Islet precursor cell (in vitro differentiated cells): Measurements from ENCODE around the gene TRIM73.
A peak's percentile ranks its signal among the peaks of the same experiment; 100 is the strongest.
"Not testable (repeated sequence)": the region's sequence is repeated elsewhere in the genome, so short reads cannot be mapped to it uniquely, and the experiment has no call there.

Experiments used
- DNase-seq: peaks from one replicate; pipeline ENCODE4 v3.0.0-alpha.2; 2018

Gene TRIM73

GRCh38 chr7:75415829-75416373 lies 20.5 kb downstream of the TRIM73 start:
- not testable (repeated sequence) for DNase-seq

GRCh38 chr7:75416787-75417186 lies 21.4 kb downstream of the TRIM73 start:
- DNase-seq: not testable (repeated sequence)

DNA sequence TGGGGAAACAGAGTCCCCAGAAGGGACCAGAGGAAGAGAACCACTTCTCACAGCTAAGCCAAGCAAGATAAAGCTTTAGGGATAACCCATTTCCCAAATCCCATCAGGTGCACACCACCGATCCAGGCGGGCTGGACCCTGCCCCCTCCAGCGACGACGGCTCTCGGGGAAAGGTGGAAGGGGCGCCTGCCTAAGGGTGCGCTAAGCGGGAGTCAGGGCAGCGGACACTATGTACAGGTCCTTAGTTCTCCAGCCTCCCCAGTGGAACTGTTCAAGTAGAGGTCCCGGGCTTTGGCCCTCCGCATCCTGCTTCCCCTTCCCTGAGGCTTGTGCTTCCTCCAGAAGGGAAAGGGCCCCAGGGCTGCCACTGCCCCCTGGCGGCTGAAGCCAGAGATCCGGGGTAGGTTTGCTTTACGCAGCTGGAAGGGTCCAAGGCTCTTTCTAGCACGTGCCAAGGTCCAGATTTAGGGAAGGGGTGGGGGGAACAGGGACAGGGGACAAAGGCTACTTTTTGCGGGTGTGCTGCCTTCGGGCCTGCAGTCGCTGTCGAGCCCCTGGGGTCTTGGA lies 22.9 kb downstream of the TRIM73 start:
- DNase-seq: not testable (repeated sequence)

DNA sequence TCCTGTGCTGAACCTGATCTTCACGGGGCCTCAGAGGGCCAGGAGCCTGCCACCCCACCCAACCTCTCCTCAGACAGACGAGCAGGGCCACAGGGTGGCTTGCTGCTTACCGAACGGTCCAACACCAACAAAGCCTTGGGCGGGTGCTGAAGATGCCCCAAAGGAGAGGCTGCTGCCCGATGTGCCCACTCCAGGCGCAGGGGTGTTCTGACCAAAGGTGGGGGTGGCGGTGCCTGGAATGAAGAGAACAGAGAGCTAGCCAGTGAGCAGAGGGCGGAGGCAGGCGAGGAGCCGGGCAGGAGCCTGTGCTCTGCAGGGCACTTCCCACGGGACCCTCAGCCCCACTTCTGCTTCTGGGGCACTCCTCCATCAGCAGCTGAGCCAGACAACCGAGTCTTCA lies 23.8 kb downstream of the TRIM73 start:
- not testable (repeated sequence) for DNase-seq

- DNase-seq: not testable (repeated sequence)
Observed at GRCh38 chr7:75419693-75420092, 24.3 kb downstream of the TRIM73 start.

DNA sequence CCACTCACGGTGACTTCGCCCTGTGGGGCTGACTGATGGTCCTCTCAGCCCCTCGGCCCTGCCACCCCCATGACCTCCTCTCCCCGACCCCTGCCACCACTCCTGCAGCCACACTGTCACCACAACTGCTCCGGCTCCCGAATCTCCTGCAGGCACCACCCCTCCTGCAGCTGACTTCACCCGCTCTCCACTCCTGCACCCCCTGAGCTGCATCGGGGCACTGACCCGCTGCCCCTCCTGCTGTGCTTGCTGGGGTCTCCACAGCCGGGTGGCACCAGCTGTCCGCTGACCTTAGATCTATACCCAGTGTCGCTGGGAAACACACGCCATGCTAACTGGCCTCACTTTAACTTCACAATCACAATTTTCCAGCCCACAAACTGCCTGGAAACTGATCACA lies 24.7 kb downstream of the TRIM73 start:
- DNase-seq: not testable (repeated sequence)

DNA sequence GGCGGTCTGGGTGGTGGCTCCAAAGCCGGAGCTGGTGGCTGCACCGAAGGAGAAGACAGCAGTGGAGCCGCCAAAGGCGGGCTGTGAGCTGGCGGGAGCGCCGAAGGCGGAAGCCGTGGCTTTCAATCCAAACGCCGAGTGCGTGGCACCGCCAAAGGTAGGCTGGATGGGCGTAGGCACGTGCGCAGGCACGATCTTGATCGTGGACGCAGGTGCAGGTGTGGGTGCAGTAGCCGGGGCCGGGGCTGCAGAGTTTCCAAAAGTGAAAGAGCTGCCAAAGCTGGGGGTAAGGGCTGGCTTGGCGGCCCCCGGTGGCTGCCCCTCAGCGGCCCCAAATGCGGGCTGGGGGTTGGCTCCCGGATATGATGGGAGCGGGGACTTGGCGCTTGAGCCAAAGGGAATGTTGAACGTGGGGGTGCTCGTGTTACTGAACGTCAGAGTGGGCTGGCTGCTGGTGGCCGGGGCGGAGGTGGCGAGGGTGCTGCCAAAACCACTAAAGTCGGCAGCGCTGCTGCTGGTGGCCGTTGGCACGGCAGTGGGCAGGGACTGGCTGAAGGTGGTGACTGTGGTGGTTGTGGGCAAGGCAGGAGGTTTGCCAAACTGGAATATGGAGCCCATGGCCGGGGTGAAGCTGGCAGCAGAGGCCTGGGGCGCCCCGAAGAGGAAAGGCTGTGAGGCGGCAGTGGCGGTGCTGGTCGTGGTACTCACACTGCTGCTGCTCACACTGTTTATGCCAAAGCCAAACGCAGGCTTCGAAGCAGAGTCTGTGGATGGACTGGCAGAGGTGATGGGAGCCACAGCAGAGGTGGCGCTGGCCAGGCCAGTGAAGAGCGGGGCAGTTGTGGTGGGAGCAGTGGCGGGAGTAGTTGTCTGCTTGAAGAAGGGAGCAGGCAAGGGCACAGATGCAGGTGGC lies 26.6 kb downstream of the TRIM73 start:
- DNase-seq: not testable (repeated sequence)

DNA sequence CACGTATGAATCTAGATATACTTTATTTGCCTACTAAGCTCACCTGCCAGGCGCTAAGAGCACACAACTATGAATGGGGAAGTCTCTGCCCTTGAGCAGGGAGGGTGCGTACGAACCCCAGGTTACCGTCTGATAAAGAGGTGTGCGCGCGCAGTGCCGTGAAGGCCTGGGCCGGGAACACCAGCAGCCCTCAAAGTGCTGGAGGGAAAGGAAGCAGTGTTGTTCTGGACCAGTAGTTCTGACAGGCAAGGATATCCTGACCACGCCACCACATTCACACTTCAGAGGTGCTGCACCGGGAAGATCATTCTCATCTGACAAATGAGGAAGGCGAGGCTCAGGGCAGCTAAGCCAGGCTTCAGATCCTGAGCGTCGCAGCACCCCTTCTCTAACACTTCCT lies 28.1 kb downstream of the TRIM73 start:
- not testable (repeated sequence) for DNase-seq

GRCh38 chr7:75439000-75439399 lies 43.6 kb downstream of the TRIM73 start:
- DNase-seq: not testable (repeated sequence)

- DNase-seq: not testable (repeated sequence)
Observed at GRCh38 chr7:75442101-75442464, 46.7 kb downstream of the TRIM73 start.

DNA sequence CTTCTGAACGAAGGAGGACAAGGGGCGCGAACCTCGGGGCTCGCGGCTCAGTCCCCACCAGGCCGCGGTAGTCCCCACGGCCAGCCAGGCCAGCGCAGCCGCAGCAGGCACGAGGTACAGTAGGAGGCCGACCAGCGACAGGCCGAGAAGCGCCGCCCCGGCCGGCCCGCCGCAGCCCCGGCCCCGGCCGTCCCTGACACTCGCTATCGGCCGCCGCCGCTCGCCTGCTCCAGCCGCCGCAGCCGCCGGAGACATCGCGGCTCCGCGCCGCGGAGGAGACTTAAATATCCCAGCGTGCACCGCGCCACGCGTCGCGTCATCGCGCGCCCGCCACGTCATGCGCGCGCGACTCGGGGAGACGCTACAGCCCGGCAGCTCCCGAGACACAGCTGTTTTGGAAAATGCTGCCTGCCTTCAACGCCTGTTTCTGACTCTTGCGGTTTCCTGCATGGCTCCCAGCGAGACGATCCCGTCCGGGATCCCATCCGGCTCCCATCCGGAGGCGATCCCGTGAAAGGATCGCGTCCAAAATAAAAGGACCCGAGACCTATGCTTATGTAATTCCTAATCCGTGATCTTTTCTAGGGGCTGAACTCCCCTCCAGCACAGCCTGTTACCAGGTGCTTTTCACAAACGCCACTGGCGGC lies 47.2 kb downstream of the TRIM73 start:
- DNase-seq: peak; percentile 63

DNA sequence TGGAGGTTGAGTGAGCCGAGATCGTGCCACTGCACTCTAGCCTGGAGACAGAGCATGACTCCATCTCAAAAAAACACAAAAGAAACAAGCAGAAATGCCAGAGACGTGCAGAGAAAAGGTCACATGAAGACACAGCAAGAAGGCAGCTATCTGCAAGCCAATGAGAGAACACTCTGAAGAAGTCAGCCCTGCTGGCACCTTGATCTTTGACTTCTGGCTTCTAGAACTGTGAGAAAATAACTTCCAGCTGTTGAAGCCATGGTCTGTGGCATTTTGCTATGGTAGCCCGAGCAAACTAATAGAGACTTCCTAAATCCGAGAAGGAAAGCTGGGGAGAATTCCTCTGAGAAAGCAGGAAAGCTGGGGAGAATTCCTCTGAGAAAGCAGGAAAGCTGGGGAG lies 54.5 kb downstream of the TRIM73 start:
- DNase-seq: not testable (repeated sequence)

DNA sequence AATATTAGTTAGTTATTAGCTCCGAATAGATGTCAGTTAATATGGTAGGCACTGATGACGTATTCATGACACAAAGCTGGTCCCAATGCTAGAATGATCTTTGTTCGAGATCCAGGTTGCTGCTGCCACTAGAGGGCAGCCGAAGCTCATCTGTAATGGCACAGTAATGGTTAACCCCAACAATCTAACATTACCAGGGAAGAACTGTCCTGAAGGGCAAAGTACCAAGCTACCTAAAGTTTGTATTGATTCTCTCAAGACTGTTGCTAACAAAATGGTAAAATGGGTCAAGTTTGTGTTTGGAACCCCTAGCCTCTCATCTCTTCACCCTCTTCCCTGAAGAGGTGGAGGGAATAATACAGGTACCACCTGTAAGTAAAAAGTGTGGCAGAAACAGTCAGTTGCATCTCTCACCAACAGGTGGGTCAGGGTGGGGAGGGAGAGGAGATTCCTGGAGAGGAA lies 57.1 kb downstream of the TRIM73 start:
- DNase-seq: not testable (repeated sequence)
